Choroid plexus epithelial cell (primary cell): Measurements from ENCODE around the gene NIM1K.

Source experiments
- DNase-seq: peaks from one replicate; pipeline ENCODE4 v3.0.0-alpha.2; 2010; ENCODE audit warnings: low read depth
- H3K4me3 ChIP-seq: 2 replicates; pipeline ENCODE4 v1.5.1; 2011; ENCODE audit warnings: low read depth, mild to moderate bottlenecking, control low read depth, low read length, moderate library complexity
- TF ChIP-seq, protein P1 (sequence below): conservative IDR thresholded peaks from 2 replicates; pipeline ENCODE4 v1.5.1; 2011; ENCODE audit warnings: low read depth, mild to moderate bottlenecking, control low read depth, inconsistent platforms, low read length, moderate library complexity

NIM1K gene

GRCh38 chr5:43202380-43202779 is 10.4 kb downstream of the NIM1K start:
- DNase-seq: no peak

GRCh38 chr5:43203373-43203772 is 11.3 kb downstream of the NIM1K start:
- H3K4me3 ChIP-seq: no peak overlapping the region
- no peak for DNase-seq
- TF ChIP-seq, protein P1, sequence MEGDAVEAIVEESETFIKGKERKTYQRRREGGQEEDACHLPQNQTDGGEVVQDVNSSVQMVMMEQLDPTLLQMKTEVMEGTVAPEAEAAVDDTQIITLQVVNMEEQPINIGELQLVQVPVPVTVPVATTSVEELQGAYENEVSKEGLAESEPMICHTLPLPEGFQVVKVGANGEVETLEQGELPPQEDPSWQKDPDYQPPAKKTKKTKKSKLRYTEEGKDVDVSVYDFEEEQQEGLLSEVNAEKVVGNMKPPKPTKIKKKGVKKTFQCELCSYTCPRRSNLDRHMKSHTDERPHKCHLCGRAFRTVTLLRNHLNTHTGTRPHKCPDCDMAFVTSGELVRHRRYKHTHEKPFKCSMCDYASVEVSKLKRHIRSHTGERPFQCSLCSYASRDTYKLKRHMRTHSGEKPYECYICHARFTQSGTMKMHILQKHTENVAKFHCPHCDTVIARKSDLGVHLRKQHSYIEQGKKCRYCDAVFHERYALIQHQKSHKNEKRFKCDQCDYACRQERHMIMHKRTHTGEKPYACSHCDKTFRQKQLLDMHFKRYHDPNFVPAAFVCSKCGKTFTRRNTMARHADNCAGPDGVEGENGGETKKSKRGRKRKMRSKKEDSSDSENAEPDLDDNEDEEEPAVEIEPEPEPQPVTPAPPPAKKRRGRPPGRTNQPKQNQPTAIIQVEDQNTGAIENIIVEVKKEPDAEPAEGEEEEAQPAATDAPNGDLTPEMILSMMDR: no peak

More at GRCh38 chr5:43202380-43202779, 10.4 kb downstream of the NIM1K start:
- no peak overlapping the region for H3K4me3 ChIP-seq
- TF ChIP-seq, protein P1: no peak

- TF ChIP-seq, protein P1: no peak
- DNase-seq: no peak
Observed at GRCh38 chr5:43204958-43205357, 12.9 kb downstream of the NIM1K start.

GRCh38 chr5:43207601-43208000 is 15.6 kb downstream of the NIM1K start:
- H3K4me3 ChIP-seq: no peak overlapping the region
- peak; percentile 38 for DNase-seq
- TF ChIP-seq, protein P1: no peak

More at GRCh38 chr5:43204958-43205357, 12.9 kb downstream of the NIM1K start:
- H3K4me3 ChIP-seq: no peak overlapping the region

DNA sequence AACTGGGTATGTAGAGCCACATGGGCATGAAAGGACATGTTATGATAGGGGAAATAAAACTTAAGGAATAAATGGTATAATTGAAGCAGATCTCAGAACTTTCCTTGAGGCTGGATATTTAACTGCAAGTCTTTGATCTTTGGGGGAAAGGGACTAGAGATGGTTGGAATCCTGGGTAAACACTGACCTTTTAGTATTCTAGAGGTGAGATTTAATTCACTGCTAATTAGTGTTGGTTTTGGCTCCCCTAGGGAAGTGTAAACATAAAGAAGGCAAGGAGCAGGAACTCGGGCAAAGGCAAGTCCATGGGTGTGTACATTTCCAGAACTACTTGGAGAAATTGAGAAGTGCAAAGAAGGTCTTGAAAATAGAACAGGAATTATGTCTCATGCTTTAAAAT is 16.6 kb downstream of the NIM1K start:
- TF ChIP-seq, protein P1: no peak
- no peak overlapping the region for H3K4me3 ChIP-seq
- DNase-seq: no peak

DNA sequence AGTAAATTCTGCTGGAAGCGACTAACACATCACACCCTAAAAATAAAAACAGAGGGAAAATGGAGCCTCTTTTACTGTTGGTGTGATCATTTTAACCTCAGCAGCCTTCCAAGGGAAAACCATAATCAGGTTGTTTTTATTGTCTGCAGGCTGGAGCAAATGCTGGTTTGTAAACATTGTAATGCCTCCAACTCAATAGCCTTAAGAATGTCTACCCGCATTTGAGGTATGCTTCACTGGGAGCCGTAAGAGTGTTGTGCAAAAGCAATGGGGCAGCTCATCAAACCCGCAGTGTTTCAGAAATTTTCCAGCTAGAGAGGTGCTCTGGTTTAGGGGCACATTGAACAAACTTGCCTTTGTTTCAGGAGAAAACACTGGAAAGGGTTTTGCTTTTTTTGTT is 17.0 kb downstream of the NIM1K start:
- TF ChIP-seq, protein P1: no peak
- DNase-seq: no peak
- H3K4me3 ChIP-seq: no peak overlapping the region

- H3K4me3 ChIP-seq: no peak overlapping the region
- DNase-seq: no peak
- TF ChIP-seq, protein P1: no peak
Observed at GRCh38 chr5:43209833-43210232, 17.8 kb downstream of the NIM1K start.
